AG09309 (cell line): ENCODE measurements around the gene PARPBP.
A peak's percentile ranks its signal among the peaks of the same experiment; 100 is the strongest.

Experiments
- DNase-seq: peaks from one replicate; pipeline ENCODE4 v3.0.0-alpha.2; 2010; ENCODE audit warnings: low read depth
- H3K4me3 ChIP-seq: 2 replicates; pipeline ENCODE4 v1.5.1; 2011; ENCODE audit warnings: mild to moderate bottlenecking, low read depth, low read length, moderate library complexity; ENCODE audit not compliant: control insufficient read depth
- TF ChIP-seq, protein P1 (sequence below): IDR thresholded peaks from 2 replicates; pipeline ENCODE4 v1.5.1; 2011; ENCODE audit warnings: mild to moderate bottlenecking, low read depth, low read length, inconsistent platforms; ENCODE audit not compliant: insufficient read depth, control insufficient read depth; ENCODE audit errors: missing control alignments

Gene PARPBP

GRCh38 chr12:102167821-102168604 is 48.0 kb downstream of the PARPBP start:
- H3K4me3 ChIP-seq: no peak overlapping the region
- DNase-seq: no peak
- TF ChIP-seq, protein P1, sequence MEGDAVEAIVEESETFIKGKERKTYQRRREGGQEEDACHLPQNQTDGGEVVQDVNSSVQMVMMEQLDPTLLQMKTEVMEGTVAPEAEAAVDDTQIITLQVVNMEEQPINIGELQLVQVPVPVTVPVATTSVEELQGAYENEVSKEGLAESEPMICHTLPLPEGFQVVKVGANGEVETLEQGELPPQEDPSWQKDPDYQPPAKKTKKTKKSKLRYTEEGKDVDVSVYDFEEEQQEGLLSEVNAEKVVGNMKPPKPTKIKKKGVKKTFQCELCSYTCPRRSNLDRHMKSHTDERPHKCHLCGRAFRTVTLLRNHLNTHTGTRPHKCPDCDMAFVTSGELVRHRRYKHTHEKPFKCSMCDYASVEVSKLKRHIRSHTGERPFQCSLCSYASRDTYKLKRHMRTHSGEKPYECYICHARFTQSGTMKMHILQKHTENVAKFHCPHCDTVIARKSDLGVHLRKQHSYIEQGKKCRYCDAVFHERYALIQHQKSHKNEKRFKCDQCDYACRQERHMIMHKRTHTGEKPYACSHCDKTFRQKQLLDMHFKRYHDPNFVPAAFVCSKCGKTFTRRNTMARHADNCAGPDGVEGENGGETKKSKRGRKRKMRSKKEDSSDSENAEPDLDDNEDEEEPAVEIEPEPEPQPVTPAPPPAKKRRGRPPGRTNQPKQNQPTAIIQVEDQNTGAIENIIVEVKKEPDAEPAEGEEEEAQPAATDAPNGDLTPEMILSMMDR: no peak

DNA sequence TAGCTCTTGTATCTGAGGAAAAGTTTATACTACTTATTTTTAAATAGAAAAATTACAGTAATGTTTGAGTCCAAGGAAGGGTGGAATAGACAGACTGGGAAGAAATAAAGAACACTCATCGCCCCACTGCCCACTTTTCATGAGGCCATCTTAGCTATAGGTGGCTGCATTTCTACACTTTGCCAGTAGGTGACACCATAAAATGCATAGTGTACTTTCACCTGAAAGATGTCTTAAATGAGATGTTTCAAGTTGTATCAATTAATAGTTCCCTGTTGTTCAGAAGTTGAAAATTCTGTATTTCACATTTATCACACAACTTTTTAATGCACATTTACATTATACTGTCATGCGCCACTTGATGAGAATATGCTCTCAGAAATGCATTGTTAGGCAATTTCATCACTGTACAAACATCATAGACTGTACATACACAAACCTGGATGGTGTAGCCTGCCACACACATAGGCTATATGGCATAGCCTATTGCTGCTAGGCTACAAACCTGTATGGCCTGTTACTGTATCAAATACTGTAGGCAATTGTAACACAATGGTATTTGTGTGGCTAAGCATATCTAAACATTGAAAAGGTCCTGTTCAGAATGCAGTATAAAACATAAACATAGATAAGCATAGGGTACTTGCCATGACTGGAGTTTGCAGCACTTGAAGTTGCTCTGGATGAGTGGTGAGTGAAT is 50.1 kb downstream of the PARPBP start:
- DNase-seq: no peak
- H3K4me3 ChIP-seq: no peak overlapping the region
- TF ChIP-seq, protein P1: peak; percentile 63

- DNase-seq: no peak
- TF ChIP-seq, protein P1: no peak
- H3K4me3 ChIP-seq: no peak overlapping the region
Observed at GRCh38 chr12:102171951-102172350, 52.0 kb downstream of the PARPBP start.

DNA sequence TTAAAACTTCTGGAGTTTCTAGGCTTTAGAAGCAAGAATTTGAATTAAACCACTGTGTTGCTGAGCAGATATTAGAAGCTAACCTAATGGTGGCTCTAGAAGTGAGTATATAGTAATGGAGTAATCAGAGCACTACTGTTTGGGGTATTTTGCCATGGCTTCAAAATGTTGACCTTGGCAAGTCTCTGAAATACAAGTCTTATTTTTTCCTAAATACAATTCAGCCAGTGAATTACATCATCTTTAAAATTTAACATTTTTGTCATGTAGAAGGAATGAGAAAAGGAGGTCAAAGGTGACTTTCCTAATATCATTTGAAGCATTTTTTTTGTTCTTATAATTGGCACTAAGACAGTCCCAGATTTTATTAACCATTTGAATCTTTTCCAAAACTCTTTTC is 52.5 kb downstream of the PARPBP start:
- DNase-seq: peak; percentile 27
- TF ChIP-seq, protein P1: no peak
- no peak overlapping the region for H3K4me3 ChIP-seq

DNA sequence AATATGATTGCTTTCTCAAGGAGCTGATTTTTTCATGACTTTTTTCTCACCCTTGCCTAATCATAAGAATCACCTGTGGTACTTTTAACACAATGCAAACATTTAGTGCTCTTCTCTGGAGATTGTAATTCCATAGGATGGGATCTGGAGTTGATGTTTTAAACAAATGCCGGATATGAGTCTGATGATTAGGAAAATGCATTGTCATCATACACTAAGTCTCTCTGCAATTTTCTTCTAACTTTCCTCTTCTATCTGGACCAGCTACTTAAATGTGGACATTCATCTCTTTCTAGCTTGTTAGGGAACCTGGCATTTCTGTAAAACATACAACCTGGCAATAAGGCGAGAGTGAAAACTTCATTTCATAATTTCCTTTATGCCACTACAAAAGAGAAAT is 54.1 kb downstream of the PARPBP start:
- DNase-seq: no peak
- no peak overlapping the region for H3K4me3 ChIP-seq
- TF ChIP-seq, protein P1: no peak

- TF ChIP-seq, protein P1: no peak
- DNase-seq: no peak
Observed at GRCh38 chr12:102174761-102175160, 54.8 kb downstream of the PARPBP start.

More at GRCh38 chr12:102174761-102175160, 54.8 kb downstream of the PARPBP start:
- H3K4me3 ChIP-seq: no peak overlapping the region
